ENCODE measurements around the gene CSRP1. TPM values are rescaled to one million over a fixed set of nuclear protein-coding genes. Genes with fewer than 3 reads are reported as not detected.

The CSRP1 gene
- total and polyA plus RNA-seq, 2 of the 13 experiments (the other 11 are each of a cell fraction or from before 2014, with no cell fraction given) = 17.7 to 68.9 TPM

DNA sequence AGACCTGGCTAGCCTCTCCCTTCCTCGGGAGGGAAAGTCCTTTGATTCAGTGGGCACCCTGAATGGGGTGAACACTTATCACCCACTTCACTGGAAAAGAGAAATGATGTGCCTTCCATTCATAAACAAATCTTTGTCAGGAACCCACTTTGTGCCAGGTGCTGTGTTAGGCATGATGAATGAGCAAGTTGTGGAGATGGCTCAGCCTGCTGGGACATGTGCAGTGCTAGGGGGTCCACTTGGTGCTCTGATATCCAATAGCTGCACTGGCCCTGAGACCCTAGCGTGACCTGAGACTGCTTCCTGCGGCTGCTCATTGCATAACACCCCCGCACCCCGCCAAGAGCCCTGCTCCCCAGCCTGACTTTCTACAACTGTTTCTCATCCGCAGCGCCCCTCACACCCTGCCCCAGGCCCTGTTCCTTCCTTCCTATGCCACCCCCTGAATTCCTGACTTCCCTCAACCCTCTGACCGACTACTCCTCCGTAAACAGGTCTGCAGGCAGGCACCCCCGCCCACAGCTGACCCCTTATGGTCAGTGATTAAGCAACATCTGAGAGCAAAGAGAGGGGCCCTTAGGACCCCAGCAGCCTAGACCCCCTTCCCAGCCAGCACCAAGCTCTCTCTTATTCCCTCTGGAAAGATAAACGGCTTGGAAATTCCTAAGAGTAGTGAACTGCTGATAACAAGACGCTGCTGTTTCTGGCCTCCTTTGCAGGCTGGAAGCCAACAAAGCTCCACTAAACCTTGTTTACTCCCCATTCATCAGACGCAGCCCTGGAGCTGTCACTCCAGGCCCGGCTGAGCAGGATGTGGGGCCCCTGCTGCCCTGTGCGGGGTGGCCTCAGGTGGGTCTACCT lies 12.9 kb downstream of the CSRP1 start (continued):
- TF ChIP-seq, protein P1, sequence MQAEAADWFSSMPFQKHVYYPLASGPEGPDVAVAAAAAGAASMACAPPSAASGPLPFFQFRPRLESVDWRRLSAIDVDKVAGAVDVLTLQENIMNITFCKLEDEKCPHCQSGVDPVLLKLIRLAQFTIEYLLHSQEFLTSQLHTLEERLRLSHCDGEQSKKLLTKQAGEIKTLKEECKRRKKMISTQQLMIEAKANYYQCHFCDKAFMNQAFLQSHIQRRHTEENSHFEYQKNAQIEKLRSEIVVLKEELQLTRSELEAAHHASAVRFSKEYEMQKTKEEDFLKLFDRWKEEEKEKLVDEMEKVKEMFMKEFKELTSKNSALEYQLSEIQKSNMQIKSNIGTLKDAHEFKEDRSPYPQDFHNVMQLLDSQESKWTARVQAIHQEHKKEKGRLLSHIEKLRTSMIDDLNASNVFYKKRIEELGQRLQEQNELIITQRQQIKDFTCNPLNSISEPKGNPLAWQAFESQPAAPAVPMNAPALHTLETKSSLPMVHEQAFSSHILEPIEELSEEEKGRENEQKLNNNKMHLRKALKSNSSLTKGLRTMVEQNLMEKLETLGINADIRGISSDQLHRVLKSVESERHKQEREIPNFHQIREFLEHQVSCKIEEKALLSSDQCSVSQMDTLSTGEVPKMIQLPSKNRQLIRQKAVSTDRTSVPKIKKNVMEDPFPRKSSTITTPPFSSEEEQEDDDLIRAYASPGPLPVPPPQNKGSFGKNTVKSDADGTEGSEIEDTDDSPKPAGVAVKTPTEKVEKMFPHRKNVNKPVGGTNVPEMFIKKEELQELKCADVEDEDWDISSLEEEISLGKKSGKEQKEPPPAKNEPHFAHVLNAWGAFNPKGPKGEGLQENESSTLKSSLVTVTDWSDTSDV (CRISPR knock-in tag; IDR thresholded peaks at IDR 0.05) = no peak
- TF ChIP-seq, protein P2, sequence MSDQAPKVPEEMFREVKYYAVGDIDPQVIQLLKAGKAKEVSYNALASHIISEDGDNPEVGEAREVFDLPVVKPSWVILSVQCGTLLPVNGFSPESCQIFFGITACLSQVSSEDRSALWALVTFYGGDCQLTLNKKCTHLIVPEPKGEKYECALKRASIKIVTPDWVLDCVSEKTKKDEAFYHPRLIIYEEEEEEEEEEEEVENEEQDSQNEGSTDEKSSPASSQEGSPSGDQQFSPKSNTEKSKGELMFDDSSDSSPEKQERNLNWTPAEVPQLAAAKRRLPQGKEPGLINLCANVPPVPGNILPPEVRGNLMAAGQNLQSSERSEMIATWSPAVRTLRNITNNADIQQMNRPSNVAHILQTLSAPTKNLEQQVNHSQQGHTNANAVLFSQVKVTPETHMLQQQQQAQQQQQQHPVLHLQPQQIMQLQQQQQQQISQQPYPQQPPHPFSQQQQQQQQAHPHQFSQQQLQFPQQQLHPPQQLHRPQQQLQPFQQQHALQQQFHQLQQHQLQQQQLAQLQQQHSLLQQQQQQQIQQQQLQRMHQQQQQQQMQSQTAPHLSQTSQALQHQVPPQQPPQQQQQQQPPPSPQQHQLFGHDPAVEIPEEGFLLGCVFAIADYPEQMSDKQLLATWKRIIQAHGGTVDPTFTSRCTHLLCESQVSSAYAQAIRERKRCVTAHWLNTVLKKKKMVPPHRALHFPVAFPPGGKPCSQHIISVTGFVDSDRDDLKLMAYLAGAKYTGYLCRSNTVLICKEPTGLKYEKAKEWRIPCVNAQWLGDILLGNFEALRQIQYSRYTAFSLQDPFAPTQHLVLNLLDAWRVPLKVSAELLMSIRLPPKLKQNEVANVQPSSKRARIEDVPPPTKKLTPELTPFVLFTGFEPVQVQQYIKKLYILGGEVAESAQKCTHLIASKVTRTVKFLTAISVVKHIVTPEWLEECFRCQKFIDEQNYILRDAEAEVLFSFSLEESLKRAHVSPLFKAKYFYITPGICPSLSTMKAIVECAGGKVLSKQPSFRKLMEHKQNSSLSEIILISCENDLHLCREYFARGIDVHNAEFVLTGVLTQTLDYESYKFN (CRISPR knock-in tag; conservative IDR thresholded peaks at IDR 0.05) = peak; percentile 68
- TF ChIP-seq SATB2 (CRISPR knock-in tag; IDR thresholded peaks at IDR 0.05) (no peak), ZNF543 (CRISPR knock-in tag; IDR thresholded peaks at IDR 0.05) (no peak), RFX5 (IDR thresholded peaks at IDR 0.05; ENCODE audit: low read depth, low read length) (no peak), ZNF530 (CRISPR knock-in tag; IDR thresholded peaks at IDR 0.05; ENCODE audit: low read depth) (no peak), ZFAT (CRISPR knock-in tag; conservative IDR thresholded peaks at IDR 0.05) (no peak), AGO2 (optimal IDR thresholded peaks at IDR 0.05; ENCODE audit: low read depth, low read length) (no peak), ELF4 (CRISPR knock-in tag; IDR thresholded peaks at IDR 0.05; ENCODE audit: borderline replicate concordance) (no peak), CREB1 (IDR thresholded peaks at IDR 0.05) (no peak), CREB1 (CRISPR knock-in tag; IDR thresholded peaks at IDR 0.05) (no peak), HHEX (CRISPR knock-in tag; IDR thresholded peaks at IDR 0.05) (no peak), PRMT3 (CRISPR knock-in tag; IDR thresholded peaks at IDR 0.05; ENCODE audit: borderline replicate concordance, low read depth) (no peak), GATAD2A (CRISPR knock-in tag; IDR thresholded peaks at IDR 0.05) (peak; percentile 37; the same call in 1 of the 2 replicates), GLI4 (CRISPR knock-in tag; IDR thresholded peaks at IDR 0.05; ENCODE audit: borderline replicate concordance) (no peak), ZNF605 (CRISPR knock-in tag; IDR thresholded peaks at IDR 0.05) (no peak), GTF2F1 (IDR thresholded peaks at IDR 0.05; ENCODE audit: low read length) (no peak), ONECUT2 (CRISPR knock-in tag; IDR thresholded peaks at IDR 0.05) (no peak), ZSCAN31 (CRISPR knock-in tag; IDR thresholded peaks at IDR 0.05; ENCODE audit: low read depth) (no peak), SP2 (CRISPR knock-in tag; IDR thresholded peaks at IDR 0.05) (no peak), HIVEP1 (CRISPR knock-in tag; IDR thresholded peaks at IDR 0.05) (no peak), NCOA1 (CRISPR knock-in tag; IDR thresholded peaks at IDR 0.05) (no peak)
- TF ChIP-seq, protein P3, sequence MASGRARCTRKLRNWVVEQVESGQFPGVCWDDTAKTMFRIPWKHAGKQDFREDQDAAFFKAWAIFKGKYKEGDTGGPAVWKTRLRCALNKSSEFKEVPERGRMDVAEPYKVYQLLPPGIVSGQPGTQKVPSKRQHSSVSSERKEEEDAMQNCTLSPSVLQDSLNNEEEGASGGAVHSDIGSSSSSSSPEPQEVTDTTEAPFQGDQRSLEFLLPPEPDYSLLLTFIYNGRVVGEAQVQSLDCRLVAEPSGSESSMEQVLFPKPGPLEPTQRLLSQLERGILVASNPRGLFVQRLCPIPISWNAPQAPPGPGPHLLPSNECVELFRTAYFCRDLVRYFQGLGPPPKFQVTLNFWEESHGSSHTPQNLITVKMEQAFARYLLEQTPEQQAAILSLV (CRISPR knock-in tag; IDR thresholded peaks at IDR 0.05; ENCODE audit: borderline replicate concordance) = no peak
